CD4-positive, alpha-beta T cell treated with Interleukin-12 subunit alpha and Interleukin-12 subunit beta, for 1 hour (primary cell): Measurements from ENCODE around the gene CUEDC1.
"Not testable (repeated sequence)": the region's sequence is repeated elsewhere in the genome, so short reads cannot be mapped to it uniquely, and the experiment has no call there.

Source experiments
- DNase-seq: peaks from one replicate; pipeline ENCODE4 v3.0.0-alpha.2; 2020

CUEDC1 gene

GRCh38 chr17:57984936-57985674 lies 29.9 kb upstream of the CUEDC1 start:
- no peak for DNase-seq

DNA sequence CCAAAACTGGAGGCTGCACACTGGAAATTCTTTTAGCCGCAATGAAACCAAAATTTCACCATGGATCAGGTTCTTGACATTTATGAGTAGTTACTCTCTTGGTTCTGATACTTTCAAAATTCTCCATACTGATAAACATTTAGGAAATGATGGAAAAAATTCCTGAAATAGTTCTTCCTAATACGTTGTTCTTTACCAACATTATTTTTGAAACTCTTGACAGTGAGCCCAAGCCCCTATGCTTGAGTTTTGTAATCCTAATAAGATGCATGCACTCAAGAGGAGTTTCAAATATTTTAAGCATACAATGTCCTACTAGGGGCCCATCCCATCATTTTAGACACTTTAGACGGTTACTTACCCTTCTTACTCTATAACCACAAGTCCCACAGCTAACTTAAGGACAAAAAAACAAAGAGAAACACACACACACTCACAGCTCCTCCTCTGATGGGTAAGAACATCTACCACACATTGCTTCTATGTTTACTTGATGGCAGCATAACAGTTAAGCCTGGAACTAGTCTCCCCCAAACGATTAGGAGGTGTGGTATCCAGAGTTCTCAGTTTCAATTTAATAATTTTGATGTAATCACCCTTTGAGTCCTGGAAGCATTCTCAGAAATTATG lies 29.2 kb upstream of the CUEDC1 start:
- DNase-seq = no peak

DNA sequence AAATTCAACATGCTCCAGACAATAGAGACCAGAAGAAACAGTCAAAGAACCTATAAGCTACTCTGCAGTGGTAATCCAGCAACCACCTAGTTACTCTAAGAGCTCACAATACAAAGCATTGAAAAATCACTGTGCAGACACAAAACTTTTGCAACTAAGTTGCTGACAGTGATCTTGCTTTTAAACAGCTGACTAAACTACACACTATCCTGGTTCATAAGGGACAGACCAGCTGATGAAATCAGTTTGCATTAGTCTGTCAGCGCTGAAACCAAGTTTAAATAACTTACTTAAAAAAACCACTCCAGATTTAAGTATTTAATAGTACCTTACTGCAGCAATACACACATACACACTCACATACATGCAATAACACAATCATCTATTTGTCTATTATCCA lies 28.2 kb upstream of the CUEDC1 start:
- DNase-seq = no peak

- DNase-seq = peak; percentile 38
Observed at GRCh38 chr17:57982452-57983170, 27.4 kb upstream of the CUEDC1 start.

GRCh38 chr17:57980522-57980921 lies 25.3 kb upstream of the CUEDC1 start:
- DNase-seq = no peak

DNA sequence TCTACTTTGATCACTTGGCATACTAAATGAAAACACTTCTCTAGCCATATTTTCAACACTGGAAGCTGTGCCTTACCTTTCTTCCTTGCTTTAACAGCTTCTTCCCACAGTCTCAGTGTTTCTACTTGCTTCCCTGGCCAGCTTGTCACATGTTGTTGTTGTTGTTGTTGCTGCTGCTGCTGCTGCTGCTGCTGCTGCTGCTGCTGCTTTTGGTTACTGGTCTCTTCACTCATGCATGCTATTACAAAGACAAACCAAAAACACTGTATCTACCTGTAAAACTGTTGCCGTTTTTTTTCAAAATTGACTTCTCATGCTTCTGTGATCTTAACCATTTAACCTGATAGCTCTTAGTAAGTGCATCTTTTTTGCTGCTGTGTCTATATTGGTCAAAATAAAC lies 23.9 kb upstream of the CUEDC1 start:
- no peak for DNase-seq

GRCh38 chr17:57976594-57976993 lies 21.4 kb upstream of the CUEDC1 start:
- no peak for DNase-seq

GRCh38 chr17:57975044-57975443 lies 19.8 kb upstream of the CUEDC1 start:
- DNase-seq = no peak

GRCh38 chr17:57974053-57974824 lies 19.0 kb upstream of the CUEDC1 start:
- DNase-seq = not testable (repeated sequence)

GRCh38 chr17:57972151-57972550 lies 16.9 kb upstream of the CUEDC1 start:
- DNase-seq = no peak

DNA sequence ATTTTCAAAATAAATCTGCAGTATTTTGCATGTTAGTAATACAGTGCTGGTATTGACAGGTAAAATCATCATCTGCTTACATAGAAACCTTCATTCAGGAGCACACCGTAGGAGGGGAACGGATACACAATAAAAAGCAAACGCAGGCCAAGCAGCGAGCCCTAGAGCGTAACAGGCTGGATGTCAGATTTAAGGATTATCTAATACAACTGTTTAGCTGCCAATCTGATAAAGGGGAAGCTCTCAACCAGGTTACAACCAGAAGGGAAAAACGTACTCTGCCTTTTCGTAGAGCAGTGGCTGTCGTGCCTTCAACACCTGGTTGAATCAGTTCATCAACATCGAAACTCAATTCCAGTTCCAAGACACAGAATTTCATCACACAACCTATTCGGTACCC lies 16.4 kb upstream of the CUEDC1 start:
- DNase-seq = no peak

DNA sequence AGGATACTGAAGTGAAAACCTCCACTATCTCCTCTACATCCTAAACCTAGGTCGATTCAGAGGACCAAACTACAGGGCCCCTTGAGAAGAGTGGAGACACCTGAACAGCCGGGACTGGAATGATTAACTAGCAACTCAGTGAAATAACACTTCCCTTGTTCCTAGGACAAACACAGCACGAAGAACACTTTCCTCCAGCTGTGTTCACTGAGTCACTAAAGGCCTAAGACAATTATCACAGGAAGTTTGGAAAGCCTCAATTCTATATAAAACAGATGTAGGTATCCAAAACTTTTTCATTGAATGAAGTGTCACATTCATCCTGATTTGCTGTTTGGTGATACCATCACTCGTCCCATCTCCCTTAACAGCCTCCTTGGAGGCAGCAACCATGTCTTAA lies 15.5 kb upstream of the CUEDC1 start:
- no peak for DNase-seq

DNA sequence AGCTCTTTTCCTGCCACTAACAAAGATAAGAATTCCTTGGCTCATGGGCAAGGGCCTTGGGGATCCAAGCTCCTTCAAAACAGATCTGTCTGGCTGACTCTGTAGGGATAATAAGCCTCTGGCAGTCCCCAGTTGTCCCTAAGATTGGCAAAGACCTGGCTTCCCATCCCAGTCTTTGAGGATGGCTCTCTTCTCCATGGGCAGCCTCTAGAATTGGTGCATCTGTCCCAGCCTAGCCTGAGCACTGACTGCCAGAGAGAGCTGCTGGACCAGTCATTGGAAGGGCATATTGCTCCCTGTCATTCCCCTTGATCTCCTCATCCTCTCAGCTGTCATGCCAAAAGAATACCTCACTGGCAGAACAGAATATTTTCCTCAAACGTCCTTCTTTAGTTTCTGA lies 13.2 kb upstream of the CUEDC1 start:
- no peak for DNase-seq

- DNase-seq = no peak
Observed at GRCh38 chr17:57966875-57967274, 11.7 kb upstream of the CUEDC1 start.

DNA sequence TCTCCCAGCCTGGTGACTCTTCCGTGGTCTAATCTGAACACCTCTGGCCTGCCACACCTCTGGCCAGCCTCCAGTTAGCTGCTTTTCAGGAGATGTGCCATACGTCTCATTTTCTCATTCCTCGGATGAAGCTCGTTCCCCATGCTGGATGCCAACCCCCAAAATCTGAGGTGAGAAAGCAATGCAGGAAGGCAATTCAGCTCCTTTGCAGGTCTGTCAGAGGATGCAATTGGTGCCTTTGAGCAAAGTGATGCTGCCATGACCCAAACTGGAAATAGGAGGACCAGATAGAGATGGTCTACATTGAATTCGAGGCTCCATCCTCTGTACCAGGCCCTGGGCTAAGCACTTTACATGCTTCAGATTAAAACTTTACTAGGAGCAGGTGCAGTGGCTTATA lies 11.0 kb upstream of the CUEDC1 start:
- no peak for DNase-seq

GRCh38 chr17:57965521-57966160 lies 10.4 kb upstream of the CUEDC1 start:
- no peak for DNase-seq

DNA sequence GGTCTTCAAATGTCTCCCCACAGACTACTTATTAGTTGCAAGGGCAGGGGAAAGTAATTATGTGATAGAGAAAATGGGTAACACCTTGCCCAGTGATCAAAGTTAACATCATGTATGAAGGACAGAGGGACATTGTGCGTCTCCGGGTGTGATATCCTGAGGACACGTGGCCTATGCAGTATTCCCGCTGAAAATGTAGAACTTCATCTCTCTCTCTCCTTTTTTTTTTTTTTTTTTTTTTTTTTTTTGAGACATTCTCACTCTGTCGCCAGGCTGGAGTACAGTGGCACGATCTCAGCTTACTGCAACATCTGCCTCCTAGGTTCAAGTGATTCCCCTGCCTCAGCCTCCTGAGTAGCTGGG lies 7.9 kb upstream of the CUEDC1 start:
- DNase-seq = no peak

DNA sequence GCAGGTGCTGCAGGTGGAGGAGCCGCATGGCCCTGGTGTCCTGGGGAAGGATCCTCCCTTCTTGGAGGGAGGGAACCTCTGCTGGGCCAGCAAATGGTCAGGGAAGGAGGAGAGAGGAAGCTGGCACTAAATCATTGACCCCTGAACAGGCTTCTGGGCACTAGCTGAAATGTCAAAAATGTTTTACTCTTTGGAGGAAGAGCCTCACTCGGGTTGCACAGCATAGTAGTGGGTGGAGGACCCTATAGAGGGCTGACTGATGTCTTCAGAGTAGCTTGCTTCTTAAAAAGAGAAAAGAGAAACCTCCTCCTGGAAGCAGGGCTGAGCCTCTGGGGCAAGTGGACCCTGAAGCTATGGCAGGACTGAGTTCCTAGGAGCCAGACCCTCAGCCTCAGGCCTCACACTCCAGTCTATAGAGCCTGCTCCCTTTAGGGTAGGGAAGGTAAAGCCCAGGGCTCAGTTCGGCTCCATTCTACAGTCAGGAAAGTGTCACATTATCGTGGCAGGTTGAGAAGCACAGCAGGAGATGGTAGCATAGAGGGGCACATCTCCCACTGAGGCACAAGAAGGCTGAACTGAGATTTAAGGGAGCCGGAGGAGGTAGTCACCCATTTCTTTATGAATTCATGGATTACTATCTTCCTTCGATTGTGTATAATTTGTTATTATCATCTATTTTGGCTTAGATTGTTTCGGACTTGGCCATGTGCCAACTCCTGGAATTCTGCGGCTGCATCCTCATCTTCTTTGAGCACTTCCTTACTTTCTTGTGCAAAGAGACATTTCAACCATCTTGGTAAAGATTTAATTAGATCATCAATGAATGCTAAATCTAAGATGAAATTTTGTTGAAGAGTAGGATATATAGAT lies 7.3 kb upstream of the CUEDC1 start:
- DNase-seq = no peak

DNA sequence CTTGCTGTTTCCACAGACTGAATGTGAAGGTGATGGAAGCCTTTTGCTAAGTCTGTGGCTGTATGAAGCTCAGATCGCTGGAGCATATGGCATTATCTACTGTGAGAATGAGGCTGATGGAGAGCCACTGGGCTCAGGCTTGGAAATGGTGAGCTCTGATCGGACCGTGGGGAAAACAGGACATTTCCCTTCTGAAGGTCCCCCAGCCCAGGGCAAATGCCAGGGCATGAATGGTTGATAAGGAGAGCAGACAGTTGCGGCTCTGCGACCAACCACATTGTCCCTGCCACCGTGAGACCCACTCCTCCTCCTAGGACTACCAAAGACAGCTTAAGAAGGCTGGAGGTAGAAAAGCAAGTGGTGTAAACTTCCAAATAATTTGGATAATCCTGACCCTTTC lies 4.7 kb upstream of the CUEDC1 start:
- no peak for DNase-seq

DNA sequence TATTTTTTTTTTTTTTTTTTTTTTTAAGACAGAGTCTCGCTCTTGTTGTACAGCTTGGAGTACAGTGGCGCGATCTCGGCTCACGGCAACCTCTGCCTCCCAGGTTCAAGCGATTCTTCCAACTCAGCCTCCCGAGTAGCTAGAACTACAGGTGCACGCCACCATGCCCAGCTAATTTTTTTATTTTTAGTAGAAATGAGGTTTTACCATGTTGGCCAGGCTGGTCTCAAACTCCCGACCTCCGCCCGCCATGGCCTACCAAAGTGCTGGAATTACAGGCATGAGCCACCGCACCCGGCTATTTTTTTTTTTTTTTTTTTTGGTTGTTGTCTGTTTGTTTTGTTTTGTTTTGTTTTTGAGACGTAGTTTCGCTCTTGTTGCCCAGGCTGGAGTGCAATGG lies 3.2 kb upstream of the CUEDC1 start:
- DNase-seq = not testable (repeated sequence)

DNA sequence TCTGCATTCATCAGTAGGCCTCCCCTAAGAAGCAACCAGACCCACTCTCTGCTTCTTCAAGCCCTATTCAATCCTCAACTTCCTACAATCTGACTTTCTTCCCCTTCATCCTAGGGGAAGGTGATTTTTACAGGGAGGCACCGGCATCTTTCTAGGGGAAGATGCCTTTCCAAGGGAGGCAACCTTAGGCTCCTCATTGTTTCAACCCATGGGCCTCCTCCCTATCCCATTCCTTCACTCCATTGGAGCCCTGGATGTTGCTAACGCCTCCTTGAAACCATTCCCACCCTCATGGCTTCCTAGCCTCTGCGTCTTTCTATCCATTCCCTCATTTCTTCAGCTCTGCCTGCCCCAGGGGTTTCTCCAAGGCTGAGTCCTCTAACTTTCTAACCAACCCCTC lies 2.7 kb upstream of the CUEDC1 start:
- no peak for DNase-seq
